RWPE2 (cell line): ENCODE results near the gene KRT83.
A peak's percentile ranks its signal among the peaks of the same experiment; 100 is the strongest.

Experiments used
- ATAC-seq: fragments of 200-7000 bp; cut with Tn5 transposase; 3 replicates; pipeline ENCODE4 v1.9.1; 2021; ENCODE audit warnings: low read depth
- DNase-seq: peaks from one replicate; pipeline ENCODE4 v3.0.0-alpha.2; 2020; ENCODE audit warnings: low spot score
- H3K27ac ChIP-seq: fragments of 450-650 bp; 2 replicates; pipeline ENCODE4 v1.5.1; 2017; ENCODE audit warnings: mild to moderate bottlenecking; ENCODE audit not compliant: poor library complexity, severe bottlenecking
- H3K27me3 ChIP-seq: fragments of 250-450 bp; sonication (Bioruptor Pico); 2 replicates; pipeline ENCODE4 v1.5.1; 2021; ENCODE audit warnings: mild to moderate bottlenecking, moderate library complexity; ENCODE audit not compliant: insufficient read depth, poor library complexity, severe bottlenecking
- H3K36me3 ChIP-seq: fragments of 250-450 bp; sonication (Bioruptor Pico); 2 replicates; pipeline ENCODE4 v1.5.1; 2020; ENCODE audit warnings: low read depth, mild to moderate bottlenecking, moderate library complexity
- H3K4me1 ChIP-seq: fragments of 250-450 bp; sonication (Bioruptor Pico); 2 replicates; pipeline ENCODE4 v1.5.1; 2021; ENCODE audit warnings: mild to moderate bottlenecking, moderate library complexity; ENCODE audit not compliant: insufficient read depth, poor library complexity, severe bottlenecking
- H3K4me3 ChIP-seq: fragments of 250-450 bp; sonication (Bioruptor Pico); 2 replicates; pipeline ENCODE4 v1.5.1; 2021; ENCODE audit warnings: mild to moderate bottlenecking, moderate library complexity; ENCODE audit not compliant: severe bottlenecking
- H3K9me3 ChIP-seq: fragments of 250-450 bp; sonication (Bioruptor Pico); 2 replicates; pipeline ENCODE4 v1.5.1; 2021; ENCODE audit warnings: mild to moderate bottlenecking, moderate library complexity; ENCODE audit not compliant: severe bottlenecking
- TF ChIP-seq, protein P1 (sequence below): fragments of 450-650 bp; IDR thresholded peaks from one replicate; pipeline ENCODE4 v1.5.1; 2017; ENCODE audit warnings: mild to moderate bottlenecking, moderate library complexity; ENCODE audit not compliant: poor library complexity, severe bottlenecking

Gene KRT83

DNA sequence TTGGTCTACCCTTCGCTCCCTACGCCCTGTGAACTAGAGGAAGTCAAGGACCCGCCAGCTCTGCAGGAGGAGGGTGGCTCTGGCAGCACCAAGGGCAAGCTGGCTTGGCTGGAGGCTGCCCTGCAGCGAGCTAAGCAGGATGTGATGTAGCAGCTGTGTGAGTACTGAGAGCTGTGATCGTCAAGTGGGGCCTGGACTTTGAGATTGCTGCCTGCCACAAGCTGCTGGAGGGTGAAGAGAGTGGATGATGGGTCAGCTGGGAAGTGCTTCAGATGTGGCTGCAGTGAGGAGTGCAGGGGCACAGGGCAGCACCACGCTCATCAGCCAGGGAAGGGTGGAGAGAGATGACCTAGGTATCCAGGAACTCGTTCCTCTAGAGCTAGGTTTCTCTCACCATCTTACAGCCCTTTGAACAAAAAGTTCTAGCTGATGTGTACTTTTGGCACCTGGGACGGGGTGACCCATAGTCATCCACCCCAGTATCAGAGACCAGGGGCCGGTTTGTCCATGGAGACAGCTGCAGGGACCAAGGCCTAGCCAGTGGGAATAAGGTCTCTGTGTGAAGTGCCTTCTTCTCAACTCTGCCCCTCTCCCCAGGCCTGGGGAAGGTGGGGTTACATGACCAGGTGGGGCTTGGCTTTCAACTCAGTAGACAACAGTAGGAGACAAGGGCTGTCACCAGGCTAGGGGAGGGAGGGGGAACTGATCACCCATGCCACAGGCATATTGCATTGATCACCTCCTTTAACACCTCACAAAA, 43.5 kb downstream of the KRT83 start:
- ATAC-seq (no peak), DNase-seq (no peak)
- peak overlapping the region; percentile 99 for H3K27ac ChIP-seq
- H3K36me3 ChIP-seq, result no peaks in the 10 kb centered on the region
- peaks cover 33% of the 10 kb centered on the region for H3K4me1 ChIP-seq
- TF ChIP-seq, protein P1, sequence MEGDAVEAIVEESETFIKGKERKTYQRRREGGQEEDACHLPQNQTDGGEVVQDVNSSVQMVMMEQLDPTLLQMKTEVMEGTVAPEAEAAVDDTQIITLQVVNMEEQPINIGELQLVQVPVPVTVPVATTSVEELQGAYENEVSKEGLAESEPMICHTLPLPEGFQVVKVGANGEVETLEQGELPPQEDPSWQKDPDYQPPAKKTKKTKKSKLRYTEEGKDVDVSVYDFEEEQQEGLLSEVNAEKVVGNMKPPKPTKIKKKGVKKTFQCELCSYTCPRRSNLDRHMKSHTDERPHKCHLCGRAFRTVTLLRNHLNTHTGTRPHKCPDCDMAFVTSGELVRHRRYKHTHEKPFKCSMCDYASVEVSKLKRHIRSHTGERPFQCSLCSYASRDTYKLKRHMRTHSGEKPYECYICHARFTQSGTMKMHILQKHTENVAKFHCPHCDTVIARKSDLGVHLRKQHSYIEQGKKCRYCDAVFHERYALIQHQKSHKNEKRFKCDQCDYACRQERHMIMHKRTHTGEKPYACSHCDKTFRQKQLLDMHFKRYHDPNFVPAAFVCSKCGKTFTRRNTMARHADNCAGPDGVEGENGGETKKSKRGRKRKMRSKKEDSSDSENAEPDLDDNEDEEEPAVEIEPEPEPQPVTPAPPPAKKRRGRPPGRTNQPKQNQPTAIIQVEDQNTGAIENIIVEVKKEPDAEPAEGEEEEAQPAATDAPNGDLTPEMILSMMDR, result no peak
- no peaks in the 10 kb centered on the region for H3K27me3 ChIP-seq
- no peaks in the 10 kb centered on the region for H3K9me3 ChIP-seq
- no peak overlapping the region for H3K4me3 ChIP-seq

DNA sequence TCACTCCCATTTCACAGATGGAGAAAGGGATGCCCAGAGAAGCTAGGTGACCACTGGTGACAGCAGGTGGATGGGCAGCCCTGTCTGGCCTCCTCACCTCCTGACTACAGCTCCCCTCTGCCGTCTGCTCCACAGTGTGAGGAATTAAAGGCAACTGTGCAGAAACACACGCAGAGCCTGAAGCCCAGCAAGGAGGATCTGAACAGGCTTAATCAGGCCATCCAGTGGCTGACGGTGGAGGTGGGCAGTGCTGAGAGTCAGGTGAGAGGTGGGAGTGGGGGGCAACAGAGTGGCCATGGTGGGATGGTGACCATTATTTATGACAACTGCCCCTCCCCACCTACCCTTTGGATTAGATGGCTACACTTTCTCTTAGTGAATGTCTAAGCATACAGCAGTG, 45.5 kb downstream of the KRT83 start:
- no peaks in the 10 kb centered on the region for H3K9me3 ChIP-seq
- no peaks in the 10 kb centered on the region for H3K36me3 ChIP-seq
- no peak overlapping the region for H3K27ac ChIP-seq
- no peaks in the 10 kb centered on the region for H3K27me3 ChIP-seq
- peaks cover 25% of the 10 kb centered on the region for H3K4me1 ChIP-seq
- ATAC-seq, result no peak
- DNase-seq, result no peak
- H3K4me3 ChIP-seq, result no peak overlapping the region
- TF ChIP-seq, protein P1, result no peak

DNA sequence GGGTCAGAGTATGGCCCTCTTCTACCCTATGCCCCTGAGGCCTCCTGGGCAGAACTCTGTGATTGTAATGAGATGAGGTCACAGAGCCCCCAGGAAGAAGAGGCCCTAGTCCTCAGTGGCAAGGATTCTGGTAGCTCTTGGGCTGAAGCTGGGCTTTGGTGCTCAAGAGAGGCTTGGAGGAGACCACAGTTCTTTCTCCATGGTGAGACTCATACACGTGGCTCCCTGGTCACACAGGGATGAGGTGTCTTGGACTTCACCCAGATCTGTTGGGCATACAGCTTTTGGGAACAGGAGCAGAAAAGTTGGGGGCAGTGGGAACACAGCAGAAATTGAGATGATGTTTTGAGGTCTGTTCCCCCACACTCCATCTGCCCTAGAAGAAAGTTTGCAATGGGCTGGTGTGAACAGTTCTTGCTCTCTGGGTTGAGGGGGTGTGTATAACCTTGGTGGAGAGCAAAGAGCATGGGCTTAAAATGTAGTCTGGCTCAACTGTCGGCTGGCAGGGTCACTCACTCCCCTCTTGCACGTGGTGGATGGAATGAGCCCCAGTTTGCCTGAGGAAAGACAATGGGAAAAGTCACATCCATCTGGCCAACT, 46.6 kb downstream of the KRT83 start, which contains the start of gene KRT86:
TSS of gene KRT86 (plus strand) at position 125 of the 600 bp plus-strand sequence. CDS start 27,272 bp downstream, outside the sequence.
- Histone ChIP-seq H3K27me3 (no peaks in the 10 kb centered on the region), H3K36me3 (no peaks in the 10 kb centered on the region), H3K9me3 (no peaks in the 10 kb centered on the region), H3K4me1 (peaks cover 17% of the 10 kb centered on the region), H3K4me3 (no peak within 1 kb of the TSS), H3K27ac (no peak within 1 kb of the TSS)
- DNase-seq (no peak), ATAC-seq (no peak)
- TF ChIP-seq, protein P1, result no peak

GRCh38 chr12:52271158-52271557, 50.0 kb downstream of the KRT83 start:
- no peaks in the 10 kb centered on the region for H3K36me3 ChIP-seq
- no peak for ATAC-seq
- TF ChIP-seq, protein P1, result no peak
- H3K4me3 ChIP-seq, result no peak overlapping the region
- no peak overlapping the region for H3K27ac ChIP-seq
- H3K9me3 ChIP-seq, result no peaks in the 10 kb centered on the region
- no peak for DNase-seq
- H3K27me3 ChIP-seq, result no peaks in the 10 kb centered on the region
- peaks cover 5% of the 10 kb centered on the region for H3K4me1 ChIP-seq
